Measurements from ENCODE around the gene ZNF487.
"Not testable (repeated sequence)": the region's sequence is repeated elsewhere in the genome, so short reads cannot be mapped to it uniquely, and the experiment has no call there.

Gene ZNF487

GRCh38 chr10:43436291-43437140 lies at the start of gene ZNF487:
Gene ZNF487, plus strand, starts transcription at chr10:43437111. Its CDS starts 38,703 bp downstream, at chr10:43475814.
- peak; percentile 65 to 73 for DNase-seq (ENCODE audit: low read depth in 2 of 2)

- DNase-seq (ENCODE audit: low read depth in 2 of 2) = no peak
These were observed 49.3 kb upstream of the ZNF487 start for GRCh38 chr10:43387678-43388032.

- DNase-seq (ENCODE audit: low read depth in 2 of 2) = no peak
These were observed 47.0 kb upstream of the ZNF487 start for GRCh38 chr10:43389867-43390266.

- no peak for DNase-seq (ENCODE audit: low read depth in 2 of 2)
These were observed 46.6 kb upstream of the ZNF487 start for GRCh38 chr10:43390333-43390732.

- no peak for DNase-seq (ENCODE audit: low read depth in 2 of 2)
These were observed 46.2 kb upstream of the ZNF487 start for GRCh38 chr10:43390759-43391158.

DNA sequence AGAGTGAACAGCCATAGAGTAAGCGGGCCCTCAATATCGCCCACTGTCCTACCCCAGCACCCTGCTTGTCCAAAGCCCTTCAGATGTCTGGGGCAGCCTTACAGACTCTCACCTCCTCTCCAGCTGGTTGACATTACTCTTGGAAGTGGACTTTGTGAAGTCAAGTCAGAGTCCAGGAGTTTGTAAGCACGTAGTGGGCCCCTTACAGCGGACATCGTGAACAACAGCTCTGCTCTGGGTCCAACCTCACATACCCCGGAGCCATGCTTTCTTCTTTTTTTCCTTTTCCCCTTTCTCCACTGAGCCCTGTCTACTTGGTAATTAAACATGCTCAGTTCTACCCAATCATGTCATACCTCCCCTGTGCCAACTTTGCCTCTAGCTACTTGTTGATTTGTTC lies 45.4 kb upstream of the ZNF487 start:
- DNase-seq (ENCODE audit: low read depth in 2 of 2) = no peak

DNA sequence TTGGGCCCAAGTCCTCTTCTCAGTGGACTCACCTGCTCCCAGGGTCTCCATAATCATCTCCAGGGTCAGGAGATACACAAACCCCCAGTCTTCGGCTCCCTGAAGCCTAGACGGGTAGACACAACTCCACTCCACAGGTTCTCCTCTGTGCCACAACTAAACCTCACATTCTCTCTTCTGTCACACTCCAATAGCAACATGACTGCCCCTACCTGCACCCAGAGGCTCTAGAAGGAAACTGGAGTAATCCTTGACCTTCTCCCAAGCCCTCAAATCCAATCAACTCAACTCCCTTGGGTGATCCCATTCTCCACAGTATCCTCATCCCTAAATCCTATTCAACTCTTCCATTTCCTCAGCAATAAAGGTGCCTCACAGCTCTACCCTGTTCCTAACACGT lies 44.2 kb upstream of the ZNF487 start:
- no peak for DNase-seq (ENCODE audit: low read depth in 2 of 2)

DNA sequence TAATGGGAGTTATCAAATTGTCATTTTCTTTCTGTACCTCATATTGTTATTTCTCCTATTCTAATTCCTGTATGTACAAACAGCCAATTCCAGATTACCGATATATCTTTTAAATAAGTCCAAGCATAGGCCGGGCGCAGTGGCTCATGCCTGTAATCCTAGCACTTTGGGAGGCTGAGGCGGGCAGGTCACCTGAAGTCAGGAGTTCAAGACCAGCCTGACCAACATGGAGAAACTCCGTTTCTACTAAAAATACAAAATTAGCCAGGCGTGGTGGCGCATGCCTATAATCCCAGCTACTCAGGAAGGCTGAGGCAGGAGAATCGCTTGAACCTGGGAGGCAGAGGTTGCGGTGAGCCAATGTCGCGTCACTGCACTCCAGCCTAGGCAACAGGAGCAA lies 43.7 kb upstream of the ZNF487 start:
- DNase-seq (ENCODE audit: low read depth in 2 of 2) = not testable (repeated sequence)

GRCh38 chr10:43393606-43394360 lies 43.1 kb upstream of the ZNF487 start:
- no peak for DNase-seq (ENCODE audit: low read depth in 2 of 2)

- no peak for DNase-seq (ENCODE audit: low read depth in 2 of 2)
These were observed 42.0 kb upstream of the ZNF487 start for GRCh38 chr10:43394868-43395267.

- no peak for DNase-seq (ENCODE audit: low read depth in 2 of 2)
These were observed 41.3 kb upstream of the ZNF487 start for GRCh38 chr10:43395571-43396060.

- DNase-seq (ENCODE audit: low read depth in 2 of 2) = peak in 1 of 2 donors; percentile 33
These were observed 40.6 kb upstream of the ZNF487 start for GRCh38 chr10:43396061-43396927.

- DNase-seq (ENCODE audit: low read depth in 2 of 2) = peak in 1 of 2 donors; percentile 50
These were observed 39.8 kb upstream of the ZNF487 start for GRCh38 chr10:43396928-43397624.

DNA sequence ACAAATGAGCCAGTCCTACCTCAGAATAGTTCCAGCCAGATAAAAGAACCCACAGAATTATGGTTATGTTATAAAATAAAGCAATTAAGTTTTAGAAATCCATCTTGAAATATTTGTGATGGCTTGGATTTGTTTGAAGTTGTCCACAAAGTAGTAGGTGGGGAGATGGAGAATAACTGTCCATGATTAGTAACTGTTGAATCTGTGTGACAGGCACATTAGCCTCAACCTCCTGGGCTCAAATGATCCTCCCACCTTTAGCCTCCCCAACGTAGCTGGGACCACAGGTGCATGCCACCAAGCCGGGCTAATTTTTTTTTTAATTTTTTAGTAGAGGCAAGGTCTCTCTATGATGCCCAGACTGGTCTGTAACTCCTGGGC lies 38.0 kb upstream of the ZNF487 start:
- no peak for DNase-seq (ENCODE audit: low read depth in 2 of 2)

- no peak for DNase-seq (ENCODE audit: low read depth in 2 of 2)
These were observed 37.3 kb upstream of the ZNF487 start for GRCh38 chr10:43399320-43400310.

DNA sequence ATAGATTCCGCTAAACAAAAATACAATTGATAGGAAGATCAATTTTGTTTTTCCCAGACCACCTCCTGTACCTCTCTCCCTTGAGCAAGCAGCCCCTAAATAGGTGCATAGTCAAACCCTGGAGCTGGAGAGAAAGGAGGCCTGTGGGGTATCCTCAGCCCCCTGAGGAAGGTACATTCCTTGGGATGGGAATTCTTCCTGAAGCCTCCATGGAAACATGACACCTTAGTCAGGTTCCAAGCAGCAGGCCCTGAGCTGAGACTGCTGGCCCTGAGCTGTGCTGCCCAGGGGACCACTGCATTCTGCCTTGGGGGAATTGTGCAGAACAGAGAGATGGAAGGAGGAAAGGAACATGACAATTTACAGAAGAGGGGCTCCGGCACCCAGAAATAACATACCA lies 35.3 kb upstream of the ZNF487 start:
- no peak for DNase-seq (ENCODE audit: low read depth in 2 of 2)

DNA sequence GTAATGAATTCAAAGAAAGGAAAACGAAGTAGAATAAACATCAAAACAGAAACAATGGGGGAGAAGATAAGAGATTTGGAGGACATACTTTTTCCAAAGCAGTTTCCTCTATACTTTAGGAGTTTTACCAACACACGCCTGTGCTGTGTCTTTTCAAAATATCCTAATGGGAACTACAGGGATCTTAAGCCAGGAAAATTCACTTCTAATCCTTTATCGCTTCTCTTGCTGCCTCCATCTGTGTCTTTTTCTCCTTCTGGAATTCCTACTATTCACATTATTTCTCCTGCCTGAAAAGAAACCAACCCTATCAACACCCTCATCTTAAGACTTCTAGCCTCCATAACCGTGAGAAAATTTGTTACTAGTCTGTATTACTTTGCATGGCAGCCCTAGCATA lies 34.7 kb upstream of the ZNF487 start:
- no peak for DNase-seq (ENCODE audit: low read depth in 2 of 2)

- DNase-seq (ENCODE audit: low read depth in 2 of 2) = no peak
These were observed 33.9 kb upstream of the ZNF487 start for GRCh38 chr10:43402880-43403452.

DNA sequence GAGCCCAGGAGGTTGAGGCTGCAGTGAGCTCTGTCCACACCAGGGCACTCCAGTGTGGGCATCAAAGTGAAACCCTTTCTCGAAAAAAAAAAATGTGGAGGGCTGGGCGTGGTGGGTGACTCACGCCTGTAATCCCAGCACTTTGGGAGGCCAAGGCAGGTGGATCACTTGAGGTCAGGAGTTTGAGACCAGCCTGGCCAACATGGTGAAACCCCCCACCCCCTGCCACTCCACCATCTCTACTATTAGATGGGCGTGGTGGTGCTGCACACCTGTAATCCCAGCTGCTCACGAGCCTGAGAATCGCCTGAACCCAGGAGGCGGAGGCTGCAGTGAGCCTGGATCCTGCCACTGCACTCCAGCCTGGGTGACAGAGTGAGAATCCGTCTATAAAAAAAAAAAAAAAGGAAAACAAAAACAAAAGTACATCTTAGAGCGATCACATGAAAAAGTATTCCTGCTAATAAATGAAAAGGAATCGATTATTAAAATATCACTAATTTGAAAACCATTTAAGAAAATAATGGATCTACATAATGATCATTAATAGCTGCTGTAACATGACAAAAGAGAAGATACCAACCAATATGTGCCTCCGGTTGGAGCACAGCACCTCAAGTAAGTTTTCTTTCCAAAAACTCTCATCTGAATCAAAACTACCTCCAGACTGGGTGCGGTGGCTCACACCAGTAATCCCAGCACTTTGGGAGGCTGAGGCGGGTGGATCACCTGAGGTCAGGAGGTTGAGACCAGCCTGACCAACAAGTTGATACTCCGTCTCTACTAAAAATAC lies 32.8 kb upstream of the ZNF487 start:
- no peak for DNase-seq (ENCODE audit: low read depth in 2 of 2)

Data from activated CD8-positive, alpha-beta memory T cell treated with anti-CD3 and anti-CD28 coated beads for 4 hours (primary cell).